PC-9 (cell line): ENCODE results near the gene FBXO34. TPM values are rescaled to one million over a fixed set of nuclear protein-coding genes. Genes with fewer than 3 reads are reported as not detected.

ENCODE experiments used
- BruUV-seq: library from RNA; stranded (reverse); fragments of 400-500 nt; replicated peaks from 2 replicates; lab custom pipeline; 2021; lab: Mats Ljungman, UMichigan
- CTCF ChIA-PET: fragments of 300-600 bp; sonication (Branson Sonifier 250); formaldehyde crosslinking; loops from one replicate; lab custom pipeline; 2022; ENCODE audit warnings: antibody characterized with exemption; lab: Charles Lee
- POLR2A ChIA-PET: fragments of 300-600 bp; sonication (Branson Sonifier 250); formaldehyde crosslinking; loops from one replicate; lab custom pipeline; 2022; ENCODE audit warnings: antibody characterized with exemption; ENCODE audit not compliant: unreplicated experiment; lab: Charles Lee
- DNase-seq, 2 experiments: peaks; one replicate each; pipeline versions ENCODE4 v3.0.0 to v3.0.0-alpha.2; 2015 to 2022; ENCODE audit warnings: mixed read lengths in 1 of 2
- H2AFZ ChIP-seq: fragments of 200-600 bp; sonication (generic); 2 replicates; pipeline ENCODE4 v1.8.1; 2017; ENCODE audit warnings: antibody characterized with exemption
- H3F3A ChIP-seq: fragments of 200-600 bp; sonication (generic); 2 replicates; pipeline ENCODE4 v1.8.1; 2017; ENCODE audit warnings: antibody characterized with exemption, mild to moderate bottlenecking, low read depth; ENCODE audit not compliant: insufficient read depth
- H3K27ac ChIP-seq: fragments of 200-600 bp; sonication (generic); 2 replicates; pipeline ENCODE4 v1.6.1; 2016; ENCODE audit warnings: mixed run types
- H3K27me3 ChIP-seq: fragments of 200-600 bp; sonication (generic); 2 replicates; pipeline ENCODE4 v1.6.1; 2016; ENCODE audit warnings: low read depth, mixed run types; ENCODE audit not compliant: insufficient read depth
- H3K36me3 ChIP-seq: fragments of 200-600 bp; sonication (generic); 2 replicates; pipeline ENCODE4 v1.6.1; 2016; ENCODE audit warnings: low read depth, mixed run types
- H3K4me1 ChIP-seq: fragments of 200-600 bp; sonication (generic); replicated peaks from 2 replicates; pipeline ENCODE4 v1.6.1; 2016; ENCODE audit warnings: mixed run types; ENCODE audit not compliant: insufficient read depth
- H3K4me2 ChIP-seq: fragments of 200-600 bp; sonication (generic); 2 replicates; pipeline ENCODE4 v1.6.1; 2017; ENCODE audit warnings: mixed run types
- H3K4me3 ChIP-seq: fragments of 200-600 bp; sonication (generic); 2 replicates; pipeline ENCODE4 v1.6.1; 2016; ENCODE audit warnings: mixed run types
- H3K79me2 ChIP-seq: fragments of 200-600 bp; sonication (generic); 2 replicates; pipeline ENCODE4 v1.6.1; 2017; ENCODE audit warnings: low read depth, mixed run types
- H3K9me2 ChIP-seq: fragments of 200-600 bp; sonication (generic); 2 replicates; pipeline ENCODE4 v1.8.1; 2017; ENCODE audit warnings: mild to moderate bottlenecking; ENCODE audit not compliant: insufficient read depth
- H3K9me3 ChIP-seq: fragments of 200-600 bp; sonication (generic); 2 replicates; pipeline ENCODE4 v1.8.1; 2016; ENCODE audit warnings: low read depth; ENCODE audit not compliant: insufficient read depth
- H4K20me1 ChIP-seq: fragments of 200-600 bp; sonication (generic); 2 replicates; pipeline ENCODE4 v1.8.1; 2017; ENCODE audit not compliant: insufficient read depth
- CTCF ChIP-seq: fragments of 200-600 bp; sonication (generic); conservative IDR thresholded peaks from 2 replicates; pipeline ENCODE4 v1.6.1; 2017; ENCODE audit warnings: mixed run types, antibody characterized with exemption, mild to moderate bottlenecking, moderate library complexity
- EZH2 ChIP-seq: fragments of 200-600 bp; sonication (generic); IDR thresholded peaks from 2 replicates; pipeline ENCODE4 v1.8.0; 2017; ENCODE audit warnings: antibody characterized with exemption, low read depth
- intact Hi-C: fragments of 100-400 bp; cut with micrococcal nuclease; formaldehyde crosslinking; loops from one replicate; pipeline ENCODE4 v1.10.0; 2022; ENCODE audit not compliant: unreplicated experiment
- total RNA-seq: library from RNA; stranded (reverse); gene quantifications from 2 replicates; pipeline ENCODE4 v1.2.3, GENCODE V29; 2021

Gene FBXO34
- total RNA-seq, 1 experiment from 2014 or later = 32.8 TPM

- Histone ChIP-seq H3K9me2 (no peaks in the 10 kb centered on the region), H3K4me2 (no peak overlapping the region), H3K9me3 (no peaks in the 10 kb centered on the region), H3K27ac (no peak overlapping the region), H3K79me2 (no peaks in the 10 kb centered on the region), H2AFZ (no peak overlapping the region), H3K4me3 (no peak overlapping the region), H3K36me3 (peaks cover 8% of the 10 kb centered on the region; the same call in 1 of the 2 replicates), H3K4me1 (0 out of 2 replicates have a peak, but pooled peaks cover 6% of the 10 kb centered on the region), H4K20me1 (0 out of 2 replicates have a peak, but pooled peaks cover 4% of the 10 kb centered on the region), H3K27me3 (no peaks in the 10 kb centered on the region), H3F3A (peaks cover 14% of the 10 kb centered on the region; the same call in 1 of the 2 replicates)
- intact Hi-C loops = no loop called here
- TF ChIP-seq EZH2 (no peak), CTCF (no peak)
- BruUV-seq = no TSS peak
- no peak for DNase-seq
- POLR2A ChIA-PET = no interaction called here
- CTCF ChIA-PET = no interaction called here
Observed at GRCh38 chr14:55388160-55388559, 116.9 kb downstream of the FBXO34 start.

GRCh38 chr14:55389330-55389729, 118.1 kb downstream of the FBXO34 start:
- Histone ChIP-seq H3K4me1 (0 out of 2 replicates have a peak, but pooled peaks cover 6% of the 10 kb centered on the region), H3K79me2 (no peaks in the 10 kb centered on the region), H3K9me2 (no peaks in the 10 kb centered on the region), H3K27ac (no peak overlapping the region), H3K4me2 (no peak overlapping the region), H3K4me3 (no peak overlapping the region), H3F3A (peaks cover 14% of the 10 kb centered on the region; the same call in 1 of the 2 replicates), H2AFZ (no peak overlapping the region), H4K20me1 (0 out of 2 replicates have a peak, but pooled peaks cover 4% of the 10 kb centered on the region), H3K27me3 (no peaks in the 10 kb centered on the region), H3K9me3 (no peaks in the 10 kb centered on the region), H3K36me3 (peaks cover 8% of the 10 kb centered on the region; the same call in 1 of the 2 replicates)
- TF ChIP-seq EZH2 (no peak), CTCF (no peak)
- no TSS peak for BruUV-seq
- ChIA-PET CTCF (no interaction called here), POLR2A (no interaction called here)
- intact Hi-C loops = no loop called here
- no peak for DNase-seq

- Histone ChIP-seq H3F3A (0 out of 2 replicates have a peak, but pooled peaks cover 4% of the 10 kb centered on the region), H3K36me3 (no peaks in the 10 kb centered on the region), H3K9me2 (no peaks in the 10 kb centered on the region), H3K27me3 (no peaks in the 10 kb centered on the region), H3K4me1 (peaks cover 12% of the 10 kb centered on the region; the same call in 1 of the 2 replicates), H3K27ac (peak overlapping the region; percentile 25; the same call in 1 of the 2 replicates), H3K4me3 (no peak overlapping the region), H2AFZ (no peak overlapping the region), H3K79me2 (peaks cover 46% of the 10 kb centered on the region), H3K9me3 (no peaks in the 10 kb centered on the region), H4K20me1 (peaks cover 12% of the 10 kb centered on the region), H3K4me2 (no peak overlapping the region)
- POLR2A ChIA-PET = interaction anchor here (0.7 kb wide), 1 partner anchor 890 kb away, joined by 5 read pairs; no protein-coding TSS in a partner anchor
- CTCF ChIA-PET = interaction anchor here (0.8 kb wide), 1 partner anchor 128 kb away, joined by 3 read pairs; no protein-coding TSS in a partner anchor
- BruUV-seq = no TSS peak
- peak; percentile 30 to 62 for DNase-seq
- intact Hi-C loops = no loop called here
- TF ChIP-seq CTCF (no peak), EZH2 (no peak)
Observed at GRCh38 chr14:55398679-55399078, 127.5 kb downstream of the FBXO34 start.
